HCT116 (cell line): Measurements from ENCODE around the gene CIT. TPM values are rescaled to one million over a fixed set of nuclear protein-coding genes. Genes with fewer than 3 reads are reported as not detected.

ENCODE experiments used
- ATAC-seq: fragments of 200-7000 bp; cut with Tn5 transposase; 2 replicates; pipeline ENCODE4 v1.9.1; 2020; ENCODE audit warnings: mild to moderate bottlenecking, moderate library complexity
- BruUV-seq: library from RNA; stranded (reverse); fragments of 400-500 nt; replicated peaks from 2 replicates; lab custom pipeline; 2021; lab: Mats Ljungman, UMichigan
- CTCF ChIA-PET: fragments of 300-600 bp; sonication (Branson Sonifier 250); formaldehyde crosslinking; loops from one replicate; lab custom pipeline; 2021; ENCODE audit warnings: antibody characterized with exemption; lab: Charles Lee
- POLR2A ChIA-PET: fragments of 300-600, 350-600 bp; sonication (Branson Sonifier 250); formaldehyde crosslinking; loops from one replicate; lab custom pipeline; 2021; ENCODE audit warnings: antibody characterized with exemption; lab: Charles Lee
- RAD21 ChIA-PET, 2 experiments: fragments of 300-600 bp; sonication (Branson Sonifier 250); formaldehyde crosslinking; loops; one replicate each; lab custom pipeline; 2023; ENCODE audit warnings: low total read pairs in 2 of 2; ENCODE audit not compliant: uncharacterized antibody in 2 of 2, unreplicated experiment in 2 of 2, low non-redundant PET in 1 of 2; lab: Charles Lee
- DNase-seq: peaks from one replicate; pipeline ENCODE4 v3.0.0-alpha.2; 2010; ENCODE audit warnings: low read depth, low spot score
- H2AFZ ChIP-seq: fragments of 200-600 bp; shearing (Covaris generic), sonication (generic); 2 replicates; pipeline ENCODE4 v1.6.1; 2017; ENCODE audit warnings: low read depth, mixed run types, mixed read lengths, antibody characterized with exemption, low read length; ENCODE audit not compliant: poor library complexity, severe bottlenecking
- H3K27ac ChIP-seq: 2 replicates; pipeline ENCODE4 v1.5.1; 2012; ENCODE audit warnings: low read depth, low read length
- H3K27me3 ChIP-seq: fragments of 200-600 bp; sonication (generic); 2 replicates; pipeline ENCODE4 v1.6.1; 2016; ENCODE audit warnings: mixed run types, low read length, mixed read lengths; ENCODE audit not compliant: insufficient read depth
- H3K36me3 ChIP-seq, 2 experiments: fragments of 200-500 bp in 1 of 2; fragments of 200-600 bp in 1 of 2; sonication (Bioruptor generic) in 1 of 2; sonication (generic) in 1 of 2; 2 replicates each; pipeline versions ENCODE4 v1.5.1 to v1.6.1; 2014 to 2016; ENCODE audit warnings: low read length in 2 of 2, inconsistent platforms in 1 of 2, mixed read lengths in 1 of 2, mixed run types in 1 of 2; ENCODE audit not compliant: insufficient read depth in 2 of 2, control insufficient read depth in 1 of 2
- H3K4me1 ChIP-seq, 2 experiments: fragments of 200-600 bp in 1 of 2; sonication (generic) in 1 of 2; 2 replicates each; pipeline versions ENCODE4 v1.5.1 to v1.6.1; 2012 to 2017; ENCODE audit warnings: low read length in 2 of 2, inconsistent platforms in 1 of 2, mild to moderate bottlenecking in 1 of 2, mixed read lengths in 1 of 2, mixed run types in 1 of 2, moderate library complexity in 1 of 2; ENCODE audit not compliant: insufficient read depth in 2 of 2, control insufficient read depth in 1 of 2
- H3K4me2 ChIP-seq: fragments of 200-600 bp; sonication (generic); 2 replicates; pipeline ENCODE4 v1.6.1; 2017; ENCODE audit warnings: mixed run types, low read length, mixed read lengths
- H3K4me3 ChIP-seq, 2 experiments: fragments of 200-600 bp in 1 of 2; sonication (generic) in 1 of 2; replicated peaks in 1 of 2; 2 replicates each; pipeline ENCODE4 v1.5.1; 2011 to 2016; ENCODE audit warnings: low read length in 2 of 2, control low read depth in 1 of 2, low read depth in 1 of 2, mild to moderate bottlenecking in 1 of 2, mixed read lengths in 1 of 2, mixed run types in 1 of 2
- H3K79me2 ChIP-seq: fragments of 200-600 bp; sonication (generic); 2 replicates; pipeline ENCODE4 v1.6.1; 2017; ENCODE audit warnings: mild to moderate bottlenecking, mixed run types, low read length, moderate library complexity, mixed read lengths; ENCODE audit not compliant: insufficient read depth
- H3K9ac ChIP-seq: fragments of 200-600 bp; sonication (generic); 2 replicates; pipeline ENCODE4 v1.6.1; 2016; ENCODE audit warnings: low read length, mixed read lengths
- H3K9me2 ChIP-seq: fragments of 200-600 bp; sonication (generic), shearing (Covaris generic); 2 replicates; pipeline ENCODE4 v1.6.1; 2017; ENCODE audit warnings: mixed run types, mild to moderate bottlenecking, moderate library complexity; ENCODE audit not compliant: insufficient read depth
- H3K9me3 ChIP-seq, 2 experiments: fragments of 200-500 bp in 1 of 2; fragments of 200-600 bp in 1 of 2; sonication (Bioruptor generic) in 1 of 2; sonication (generic) in 1 of 2; 2 replicates each; pipeline ENCODE4 v1.6.1; 2014 to 2017; ENCODE audit warnings: low read length in 2 of 2, mixed read lengths in 2 of 2, inconsistent platforms in 1 of 2, low read depth in 1 of 2, mild to moderate bottlenecking in 1 of 2, mixed run types in 1 of 2, moderate library complexity in 1 of 2; ENCODE audit not compliant: control insufficient read depth in 1 of 2, insufficient read depth in 1 of 2
- H4K20me1 ChIP-seq: fragments of 200-600 bp; sonication (generic), shearing (Covaris generic); 2 replicates; pipeline ENCODE4 v1.6.1; 2017; ENCODE audit warnings: mixed run types, mild to moderate bottlenecking, moderate library complexity; ENCODE audit not compliant: insufficient read depth
- EZH2 ChIP-seq: fragments of 200-600 bp; sonication (generic); IDR thresholded peaks from 2 replicates; pipeline ENCODE4 v1.6.1; 2017; ENCODE audit warnings: antibody characterized with exemption, mixed run types
- EZH2phosphoT487 ChIP-seq: fragments of 200-600 bp; IDR thresholded peaks from 2 replicates; pipeline ENCODE4 v1.6.1; 2018; ENCODE audit warnings: antibody characterized with exemption, borderline replicate concordance
- POLR2A ChIP-seq: IDR thresholded peaks from 2 replicates; pipeline ENCODE4 v1.7.0; 2011; ENCODE audit warnings: borderline replicate concordance; ENCODE audit not compliant: insufficient read depth, insufficient read length; ENCODE audit errors: extremely low read depth
- RAD21 ChIP-seq: IDR thresholded peaks from 2 replicates; pipeline ENCODE4 v1.6.1; 2012; ENCODE audit warnings: low read depth, mild to moderate bottlenecking
- SIN3A ChIP-seq: IDR thresholded peaks from 2 replicates; pipeline ENCODE4 v1.6.1; 2012; ENCODE audit warnings: low read depth
- TCF7L2 ChIP-seq: IDR thresholded peaks from 2 replicates; pipeline ENCODE4 v1.7.0; 2011; ENCODE audit warnings: borderline replicate concordance, inconsistent platforms; ENCODE audit not compliant: insufficient read depth, insufficient read length; ENCODE audit errors: extremely low read depth
- ZFX ChIP-seq: fragments of 450-650 bp; IDR thresholded peaks from 2 replicates; pipeline ENCODE4 v1.6.1; 2017
- intact Hi-C: fragments of 100-400 bp; cut with micrococcal nuclease; formaldehyde crosslinking; loops from 2 replicates; pipeline ENCODE4 v1.10.0; 2022
- total RNA-seq: library from RNA; stranded (reverse); gene quantifications from one replicate; pipeline ENCODE4 v1.2.1, GENCODE V29; 2021; ENCODE audit not compliant: unreplicated experiment
- TF ChIP-seq, protein P1 (sequence below): IDR thresholded peaks from 2 replicates; pipeline ENCODE4 v1.6.1; 2012; ENCODE audit warnings: low read depth
- TF ChIP-seq, protein P2 (sequence below): IDR thresholded peaks from 2 replicates; pipeline ENCODE4 v1.6.1; 2012
- TF ChIP-seq, protein P3 (sequence below): IDR thresholded peaks from 2 replicates; pipeline ENCODE4 v1.6.1; 2012
- TF ChIP-seq, protein P4 (sequence below): IDR thresholded peaks from 2 replicates; pipeline ENCODE4 v1.6.1; 2011; ENCODE audit warnings: mild to moderate bottlenecking, low read length, moderate library complexity; ENCODE audit not compliant: insufficient replicate concordance; ENCODE audit errors: extremely low read depth

Gene CIT
- total RNA-seq, 1 experiment from 2014 or later = 54.2 TPM

DNA sequence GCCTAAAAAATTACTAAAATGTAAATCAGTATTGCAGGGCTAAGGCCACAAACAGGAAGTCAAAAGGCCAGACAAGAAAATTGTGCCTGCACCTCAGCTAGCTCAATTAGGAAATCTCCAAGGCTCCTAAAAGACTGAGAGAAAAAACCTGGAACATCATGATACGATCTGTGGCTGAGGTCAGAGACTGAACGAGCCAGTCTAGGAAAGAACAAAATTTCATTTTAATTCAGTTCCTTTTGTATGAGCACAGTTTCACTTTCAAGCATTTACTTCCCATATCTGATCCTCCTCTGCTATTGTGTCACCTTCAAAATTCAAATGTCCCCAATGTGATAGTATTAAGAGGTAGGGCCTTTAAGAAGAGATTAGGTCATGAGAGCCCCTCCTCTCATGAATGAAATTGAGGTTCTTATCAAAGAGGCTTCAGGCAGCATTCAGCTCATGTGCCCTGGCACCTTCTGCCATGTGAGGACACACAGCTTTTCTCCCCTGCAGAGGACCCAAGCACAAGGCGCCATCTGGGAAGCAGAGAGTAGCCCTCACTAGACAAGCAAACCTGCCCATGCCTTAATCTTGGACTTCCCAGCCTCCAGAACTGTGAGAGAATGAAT, 194.4 kb downstream of the CIT start:
- Histone ChIP-seq H3K79me2 (no peaks in the 10 kb centered on the region), H3K9ac (no peak overlapping the region), H3K9me2 (no peaks in the 10 kb centered on the region), H2AFZ (no peak overlapping the region), H4K20me1 (no peaks in the 10 kb centered on the region), H3K36me3 (peaks cover 26 to 35% of the 10 kb centered on the region in 2 experiments), H3K4me3 (no peak overlapping the region), H3K4me2 (no peak overlapping the region), H3K9me3 (no peaks in the 10 kb centered on the region), H3K27ac (no peak overlapping the region), H3K4me1 (no peaks in the 10 kb centered on the region), H3K27me3 (no peaks in the 10 kb centered on the region)
- DNase-seq (no peak), ATAC-seq (no peak)
- ChIA-PET RAD21 (no interaction called here), CTCF (interaction anchor here (1.7 kb wide), 1 partner anchor 13 kb away, joined by 6 read pairs; no protein-coding TSS in a partner anchor), POLR2A (no interaction called here)
- intact Hi-C loops = no loop called here
- TF ChIP-seq, protein P1, sequence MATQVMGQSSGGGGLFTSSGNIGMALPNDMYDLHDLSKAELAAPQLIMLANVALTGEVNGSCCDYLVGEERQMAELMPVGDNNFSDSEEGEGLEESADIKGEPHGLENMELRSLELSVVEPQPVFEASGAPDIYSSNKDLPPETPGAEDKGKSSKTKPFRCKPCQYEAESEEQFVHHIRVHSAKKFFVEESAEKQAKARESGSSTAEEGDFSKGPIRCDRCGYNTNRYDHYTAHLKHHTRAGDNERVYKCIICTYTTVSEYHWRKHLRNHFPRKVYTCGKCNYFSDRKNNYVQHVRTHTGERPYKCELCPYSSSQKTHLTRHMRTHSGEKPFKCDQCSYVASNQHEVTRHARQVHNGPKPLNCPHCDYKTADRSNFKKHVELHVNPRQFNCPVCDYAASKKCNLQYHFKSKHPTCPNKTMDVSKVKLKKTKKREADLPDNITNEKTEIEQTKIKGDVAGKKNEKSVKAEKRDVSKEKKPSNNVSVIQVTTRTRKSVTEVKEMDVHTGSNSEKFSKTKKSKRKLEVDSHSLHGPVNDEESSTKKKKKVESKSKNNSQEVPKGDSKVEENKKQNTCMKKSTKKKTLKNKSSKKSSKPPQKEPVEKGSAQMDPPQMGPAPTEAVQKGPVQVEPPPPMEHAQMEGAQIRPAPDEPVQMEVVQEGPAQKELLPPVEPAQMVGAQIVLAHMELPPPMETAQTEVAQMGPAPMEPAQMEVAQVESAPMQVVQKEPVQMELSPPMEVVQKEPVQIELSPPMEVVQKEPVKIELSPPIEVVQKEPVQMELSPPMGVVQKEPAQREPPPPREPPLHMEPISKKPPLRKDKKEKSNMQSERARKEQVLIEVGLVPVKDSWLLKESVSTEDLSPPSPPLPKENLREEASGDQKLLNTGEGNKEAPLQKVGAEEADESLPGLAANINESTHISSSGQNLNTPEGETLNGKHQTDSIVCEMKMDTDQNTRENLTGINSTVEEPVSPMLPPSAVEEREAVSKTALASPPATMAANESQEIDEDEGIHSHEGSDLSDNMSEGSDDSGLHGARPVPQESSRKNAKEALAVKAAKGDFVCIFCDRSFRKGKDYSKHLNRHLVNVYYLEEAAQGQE = no peak
- TF ChIP-seq, protein P2, sequence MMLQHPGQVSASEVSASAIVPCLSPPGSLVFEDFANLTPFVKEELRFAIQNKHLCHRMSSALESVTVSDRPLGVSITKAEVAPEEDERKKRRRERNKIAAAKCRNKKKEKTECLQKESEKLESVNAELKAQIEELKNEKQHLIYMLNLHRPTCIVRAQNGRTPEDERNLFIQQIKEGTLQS = no peak
- no peak for TF ChIP-seq EZH2
- TF ChIP-seq POLR2A = no peak
- TF ChIP-seq EZH2phosphoT487 = no peak
- no peak for TF ChIP-seq ZFX
- TF ChIP-seq, protein P3, sequence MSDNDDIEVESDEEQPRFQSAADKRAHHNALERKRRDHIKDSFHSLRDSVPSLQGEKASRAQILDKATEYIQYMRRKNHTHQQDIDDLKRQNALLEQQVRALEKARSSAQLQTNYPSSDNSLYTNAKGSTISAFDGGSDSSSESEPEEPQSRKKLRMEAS = no peak
- no peak for TF ChIP-seq TCF7L2
- TF ChIP-seq RAD21 = no peak
- TF ChIP-seq, protein P4, sequence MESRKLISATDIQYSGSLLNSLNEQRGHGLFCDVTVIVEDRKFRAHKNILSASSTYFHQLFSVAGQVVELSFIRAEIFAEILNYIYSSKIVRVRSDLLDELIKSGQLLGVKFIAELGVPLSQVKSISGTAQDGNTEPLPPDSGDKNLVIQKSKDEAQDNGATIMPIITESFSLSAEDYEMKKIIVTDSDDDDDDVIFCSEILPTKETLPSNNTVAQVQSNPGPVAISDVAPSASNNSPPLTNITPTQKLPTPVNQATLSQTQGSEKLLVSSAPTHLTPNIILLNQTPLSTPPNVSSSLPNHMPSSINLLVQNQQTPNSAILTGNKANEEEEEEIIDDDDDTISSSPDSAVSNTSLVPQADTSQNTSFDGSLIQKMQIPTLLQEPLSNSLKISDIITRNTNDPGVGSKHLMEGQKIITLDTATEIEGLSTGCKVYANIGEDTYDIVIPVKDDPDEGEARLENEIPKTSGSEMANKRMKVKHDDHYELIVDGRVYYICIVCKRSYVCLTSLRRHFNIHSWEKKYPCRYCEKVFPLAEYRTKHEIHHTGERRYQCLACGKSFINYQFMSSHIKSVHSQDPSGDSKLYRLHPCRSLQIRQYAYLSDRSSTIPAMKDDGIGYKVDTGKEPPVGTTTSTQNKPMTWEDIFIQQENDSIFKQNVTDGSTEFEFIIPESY = no peak
- TF ChIP-seq SIN3A = no peak
- no TSS peak for BruUV-seq
